ENCODE results near the gene LYAR.

Gene LYAR

DNA sequence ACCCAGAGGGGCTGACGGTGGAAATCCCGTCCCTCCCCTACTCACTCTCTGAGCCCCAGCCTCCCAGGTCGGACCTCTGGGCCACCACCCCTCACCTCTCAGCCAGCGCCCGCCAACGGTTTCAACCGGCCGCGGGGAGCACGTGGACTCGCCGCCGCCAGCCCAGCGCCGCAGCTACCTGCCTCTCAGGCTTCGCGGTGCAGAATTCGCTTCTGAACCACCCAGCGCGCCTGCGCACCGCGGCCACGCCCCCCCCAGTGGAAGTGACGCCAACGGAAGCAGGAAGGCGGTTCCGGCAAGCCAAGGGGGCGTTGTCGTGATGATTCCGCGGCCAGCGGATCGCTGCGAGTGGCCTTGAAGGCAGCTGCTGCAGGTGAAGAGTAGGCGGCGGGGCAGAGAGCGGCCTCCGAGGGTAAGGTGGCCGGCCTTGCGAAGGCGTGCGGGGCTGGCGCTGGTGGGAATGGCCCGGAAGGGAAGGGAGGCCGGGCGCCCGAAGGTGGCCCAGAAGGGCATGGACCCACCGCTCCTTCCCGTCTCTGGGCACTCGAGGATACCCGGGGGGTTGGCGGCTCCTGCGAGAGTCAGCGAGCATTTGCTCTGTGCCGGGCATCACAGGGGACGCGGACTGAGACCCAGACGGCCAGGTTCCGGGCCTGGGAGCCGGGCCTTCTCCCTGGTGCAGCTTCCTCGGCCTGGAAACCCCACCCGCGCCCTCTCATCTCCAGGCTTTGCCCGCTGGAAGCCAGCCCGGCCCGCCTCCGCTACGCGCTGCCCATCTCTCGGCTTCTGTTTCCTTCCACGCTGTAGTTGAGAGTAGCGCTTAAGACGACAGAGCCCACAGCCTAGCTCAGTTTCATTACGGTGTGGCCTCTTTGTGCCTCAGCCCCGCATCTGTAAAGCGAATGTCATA lies at the start of gene LYAR, which contains the start of gene ZBTB49:
Gene LYAR, minus strand, starts transcription at position 214 of the 910 bp plus-strand sequence. CDS start 6,412 bp downstream, outside the sequence.
Gene ZBTB49, plus strand, starts transcription at position 311 of the 910 bp plus-strand sequence. CDS start 9,695 bp downstream, outside the sequence.
- Histone ChIP-seq H3K36me3 (ENCODE audit: control insufficient read depth in 1 of 2, insufficient read depth in 2 of 2, low read length in 2 of 2) (peaks cover 4 to 10% of the 10 kb centered on the region in 2 donors), H3K27ac (ENCODE audit: low read length) (peak within 1 kb of the TSS; percentile 70), H3K9me3 (ENCODE audit: control insufficient read depth in 1 of 2, low read length in 2 of 2) (no peaks in the 10 kb centered on the region), H3K4me3 (ENCODE audit: low read depth in 1 of 2, low read length in 2 of 2) (peak within 1 kb of the TSS; percentile 87 to 99), H3K27me3 (ENCODE audit: low read depth, low read length) (no peaks in the 10 kb centered on the region), H3K4me1 (ENCODE audit: control insufficient read depth in 1 of 2, insufficient read depth in 2 of 2, low read length in 2 of 2) (peaks cover 18 to 25% of the 10 kb centered on the region in 2 donors)

DNA sequence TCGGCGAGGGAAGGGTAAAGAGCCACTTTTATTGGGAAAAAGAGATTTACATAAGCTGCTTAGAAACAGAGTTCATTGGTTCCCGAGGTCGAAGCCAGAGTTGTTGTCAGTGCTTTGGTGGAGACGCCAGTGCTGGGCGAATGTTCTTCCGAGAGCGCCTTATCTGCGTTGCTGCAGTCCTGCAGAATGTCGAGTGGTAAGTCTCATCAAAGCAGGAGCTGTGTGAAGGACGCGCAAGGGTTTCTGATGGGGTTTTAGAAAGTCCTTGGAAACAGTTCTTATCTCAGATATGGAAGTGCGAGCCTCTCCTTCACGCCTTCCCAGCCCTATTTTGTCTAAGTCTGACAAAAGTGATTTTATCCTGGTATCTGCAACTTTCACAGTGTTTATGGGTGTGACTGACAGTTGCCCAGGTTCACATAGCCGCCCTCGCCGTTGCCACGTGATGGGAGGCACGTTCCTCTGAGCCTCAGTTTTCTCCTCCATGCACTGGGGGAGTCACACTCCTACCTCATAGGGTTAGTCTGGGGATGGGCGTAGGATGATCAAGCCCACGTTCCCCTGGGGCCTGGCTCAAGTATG lies 49.6 kb upstream of the LYAR start:
- Histone ChIP-seq H3K9me3 (ENCODE audit: control insufficient read depth in 1 of 2, low read length in 2 of 2) (no peaks in the 10 kb centered on the region), H3K36me3 (ENCODE audit: control insufficient read depth in 1 of 2, insufficient read depth in 2 of 2, low read length in 2 of 2) (no peaks in the 10 kb centered on the region), H3K4me1 (ENCODE audit: control insufficient read depth in 1 of 2, insufficient read depth in 2 of 2, low read length in 2 of 2) (no peaks in the 10 kb centered on the region), H3K4me3 (ENCODE audit: low read depth in 1 of 2, low read length in 2 of 2) (no peak overlapping the region), H3K27ac (ENCODE audit: low read length) (no peak overlapping the region), H3K27me3 (ENCODE audit: low read depth, low read length) (no peaks in the 10 kb centered on the region)

DNA sequence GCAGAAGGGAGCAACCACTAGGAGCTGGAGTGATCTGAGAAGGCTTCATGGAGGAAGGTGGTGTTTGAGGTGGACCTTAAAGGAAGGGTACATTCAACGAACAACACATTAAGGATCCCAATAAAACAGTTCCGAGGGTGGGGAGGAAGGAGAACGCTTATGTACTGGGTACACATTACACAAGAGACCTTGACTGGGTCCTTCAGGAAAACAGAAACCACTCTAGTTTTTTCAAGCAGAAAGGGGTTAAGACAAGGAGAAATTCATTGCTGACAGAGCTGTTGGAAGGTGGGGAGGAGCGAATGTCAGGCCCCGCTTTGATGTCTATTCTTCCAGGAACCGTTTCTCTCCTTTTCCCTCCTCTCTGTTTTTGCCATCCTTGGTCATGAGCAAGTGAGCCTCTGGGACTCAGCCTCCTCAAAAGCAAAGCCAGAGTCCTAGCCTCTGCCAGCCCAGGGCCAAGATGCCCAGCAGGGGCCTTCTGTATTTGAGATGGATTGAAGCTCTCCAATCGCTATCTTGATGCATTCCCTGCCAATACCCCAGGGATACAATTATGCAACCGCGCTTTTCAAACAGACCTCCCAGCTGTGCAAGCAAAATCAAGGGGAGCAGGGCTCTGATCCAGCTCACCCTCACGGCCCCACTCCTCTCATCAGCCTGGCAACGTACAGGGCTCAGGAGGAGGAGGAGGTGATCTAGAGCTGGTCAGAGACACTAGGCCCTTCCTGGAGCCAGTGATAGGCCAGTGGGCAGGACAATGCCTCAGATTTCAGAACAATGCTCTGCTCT lies 48.5 kb upstream of the LYAR start:
- Histone ChIP-seq H3K27ac (ENCODE audit: low read length) (no peak overlapping the region), H3K27me3 (ENCODE audit: low read depth, low read length) (no peaks in the 10 kb centered on the region), H3K4me1 (ENCODE audit: control insufficient read depth in 1 of 2, insufficient read depth in 2 of 2, low read length in 2 of 2) (no peaks in the 10 kb centered on the region), H3K4me3 (ENCODE audit: low read depth in 1 of 2, low read length in 2 of 2) (no peak overlapping the region), H3K36me3 (ENCODE audit: control insufficient read depth in 1 of 2, insufficient read depth in 2 of 2, low read length in 2 of 2) (no peaks in the 10 kb centered on the region), H3K9me3 (ENCODE audit: control insufficient read depth in 1 of 2, low read length in 2 of 2) (no peaks in the 10 kb centered on the region)

GRCh38 chr4:4334798-4335520 lies 45.0 kb upstream of the LYAR start:
- Histone ChIP-seq H3K27ac (ENCODE audit: low read length) (no peak overlapping the region), H3K9me3 (ENCODE audit: control insufficient read depth in 1 of 2, low read length in 2 of 2) (peaks cover 0 to 3% of the 10 kb centered on the region in 2 donors), H3K4me3 (ENCODE audit: low read depth in 1 of 2, low read length in 2 of 2) (no peak overlapping the region), H3K36me3 (ENCODE audit: control insufficient read depth in 1 of 2, insufficient read depth in 2 of 2, low read length in 2 of 2) (no peaks in the 10 kb centered on the region), H3K27me3 (ENCODE audit: low read depth, low read length) (no peaks in the 10 kb centered on the region), H3K4me1 (ENCODE audit: control insufficient read depth in 1 of 2, insufficient read depth in 2 of 2, low read length in 2 of 2) (no peaks in the 10 kb centered on the region)

DNA sequence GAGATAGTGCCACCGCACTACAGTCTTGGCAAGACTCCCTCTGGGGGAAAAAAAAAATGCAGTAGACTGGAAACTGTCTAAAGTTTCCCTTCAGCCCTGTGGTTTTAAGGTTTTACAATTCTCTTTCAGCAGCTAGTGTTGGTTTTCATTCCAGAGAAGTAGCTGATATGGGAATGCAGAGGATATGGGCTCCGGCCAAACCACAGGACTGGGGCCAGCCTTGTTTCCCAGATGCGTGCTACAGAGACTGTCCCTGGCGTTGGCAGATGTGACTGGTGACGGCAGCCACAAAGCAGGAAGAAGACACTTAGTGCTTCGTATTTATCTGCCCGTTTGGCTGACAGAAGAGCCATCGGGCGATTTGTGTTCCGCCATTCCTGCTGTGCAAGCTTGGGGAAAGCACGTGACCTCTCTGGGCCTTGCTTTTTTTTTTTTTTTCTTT lies 43.3 kb upstream of the LYAR start:
- H3K27ac ChIP-seq (ENCODE audit: low read length) = no peak overlapping the region
- H3K27me3 ChIP-seq (ENCODE audit: low read depth, low read length) = no peaks in the 10 kb centered on the region
- H3K4me1 ChIP-seq (ENCODE audit: control insufficient read depth in 1 of 2, insufficient read depth in 2 of 2, low read length in 2 of 2) = no peaks in the 10 kb centered on the region
- H3K4me3 ChIP-seq (ENCODE audit: low read depth in 1 of 2, low read length in 2 of 2) = no peak overlapping the region
- peaks cover 0 to 3% of the 10 kb centered on the region in 2 donors for H3K9me3 ChIP-seq (ENCODE audit: control insufficient read depth in 1 of 2, low read length in 2 of 2)
- H3K36me3 ChIP-seq (ENCODE audit: control insufficient read depth in 1 of 2, insufficient read depth in 2 of 2, low read length in 2 of 2) = no peaks in the 10 kb centered on the region

DNA sequence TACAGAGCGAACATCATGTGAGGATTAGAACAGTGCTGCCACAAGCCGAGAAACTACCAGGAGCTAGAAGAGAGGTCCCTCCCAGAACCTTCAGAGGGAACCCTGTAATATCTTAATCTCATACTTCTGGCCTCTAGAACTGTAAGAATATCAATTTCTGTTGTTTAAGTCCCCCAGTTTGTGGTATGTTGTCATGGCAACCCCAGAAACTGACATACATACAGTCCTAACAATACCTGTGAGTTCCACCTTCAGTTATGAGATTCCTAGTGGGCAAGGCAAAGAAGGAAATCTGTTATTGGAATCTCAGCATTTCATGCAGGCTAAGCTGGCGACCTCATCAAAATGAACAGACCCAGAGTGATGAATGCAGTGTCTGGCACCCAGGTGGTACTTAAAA lies 42.6 kb upstream of the LYAR start:
- no peaks in the 10 kb centered on the region for H3K4me1 ChIP-seq (ENCODE audit: control insufficient read depth in 1 of 2, insufficient read depth in 2 of 2, low read length in 2 of 2)
- H3K27me3 ChIP-seq (ENCODE audit: low read depth, low read length) = no peaks in the 10 kb centered on the region
- H3K27ac ChIP-seq (ENCODE audit: low read length) = no peak overlapping the region
- H3K4me3 ChIP-seq (ENCODE audit: low read depth in 1 of 2, low read length in 2 of 2) = no peak overlapping the region
- H3K9me3 ChIP-seq (ENCODE audit: control insufficient read depth in 1 of 2, low read length in 2 of 2) = peaks cover 0 to 3% of the 10 kb centered on the region in 2 donors
- H3K36me3 ChIP-seq (ENCODE audit: control insufficient read depth in 1 of 2, insufficient read depth in 2 of 2, low read length in 2 of 2) = no peaks in the 10 kb centered on the region

DNA sequence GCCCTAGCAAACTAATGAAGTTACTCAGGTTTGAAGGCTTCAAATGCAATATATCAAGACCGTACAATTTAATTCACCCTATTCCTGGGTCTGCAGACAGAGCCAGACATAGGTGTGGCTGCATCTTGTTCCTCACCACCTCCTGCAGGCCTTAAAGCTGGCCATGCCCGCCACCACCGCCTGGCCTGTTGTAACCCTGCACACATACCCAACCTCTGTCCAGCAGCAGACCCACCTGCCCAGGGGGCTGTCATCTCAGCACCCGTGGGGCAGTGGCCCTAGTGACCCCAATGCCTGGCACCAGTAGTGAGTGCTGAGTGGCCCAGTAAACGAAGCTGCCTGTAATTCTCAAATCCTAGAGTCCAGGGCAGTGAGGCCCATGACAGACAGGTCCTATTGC lies 40.8 kb upstream of the LYAR start:
- Histone ChIP-seq H3K27me3 (ENCODE audit: low read depth, low read length) (no peaks in the 10 kb centered on the region), H3K4me1 (ENCODE audit: control insufficient read depth in 1 of 2, insufficient read depth in 2 of 2, low read length in 2 of 2) (no peaks in the 10 kb centered on the region), H3K36me3 (ENCODE audit: control insufficient read depth in 1 of 2, insufficient read depth in 2 of 2, low read length in 2 of 2) (no peaks in the 10 kb centered on the region), H3K4me3 (ENCODE audit: low read depth in 1 of 2, low read length in 2 of 2) (no peak overlapping the region), H3K27ac (ENCODE audit: low read length) (no peak overlapping the region), H3K9me3 (ENCODE audit: control insufficient read depth in 1 of 2, low read length in 2 of 2) (peaks cover 0 to 3% of the 10 kb centered on the region in 2 donors)

DNA sequence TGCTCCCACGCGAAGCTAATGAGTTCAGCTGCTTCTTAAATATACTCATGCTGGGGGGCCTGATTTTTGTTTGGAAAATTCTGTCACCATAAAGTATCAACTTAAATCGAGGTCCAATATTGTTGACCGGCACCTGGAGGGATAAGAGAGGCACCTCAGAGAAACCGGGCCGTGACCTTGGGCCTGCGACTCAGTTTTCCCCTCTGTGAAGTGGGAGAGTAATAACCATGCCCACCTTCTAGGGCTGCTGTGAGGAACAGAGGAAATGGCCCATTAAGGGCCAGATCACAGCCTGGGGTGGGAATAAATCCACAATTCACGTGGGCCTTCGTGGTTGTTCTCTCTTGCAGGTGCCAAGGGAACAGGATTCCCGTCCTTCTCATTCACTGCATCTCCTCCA lies 39.5 kb upstream of the LYAR start:
- no peaks in the 10 kb centered on the region for H3K4me1 ChIP-seq (ENCODE audit: control insufficient read depth in 1 of 2, insufficient read depth in 2 of 2, low read length in 2 of 2)
- peaks cover 0 to 3% of the 10 kb centered on the region in 2 donors for H3K9me3 ChIP-seq (ENCODE audit: control insufficient read depth in 1 of 2, low read length in 2 of 2)
- H3K4me3 ChIP-seq (ENCODE audit: low read depth in 1 of 2, low read length in 2 of 2) = no peak overlapping the region
- H3K36me3 ChIP-seq (ENCODE audit: control insufficient read depth in 1 of 2, insufficient read depth in 2 of 2, low read length in 2 of 2) = no peaks in the 10 kb centered on the region
- H3K27ac ChIP-seq (ENCODE audit: low read length) = no peak overlapping the region
- H3K27me3 ChIP-seq (ENCODE audit: low read depth, low read length) = no peaks in the 10 kb centered on the region

- peaks cover 0 to 3% of the 10 kb centered on the region in 2 donors for H3K9me3 ChIP-seq (ENCODE audit: control insufficient read depth in 1 of 2, low read length in 2 of 2)
- no peak overlapping the region for H3K4me3 ChIP-seq (ENCODE audit: low read depth in 1 of 2, low read length in 2 of 2)
- H3K4me1 ChIP-seq (ENCODE audit: control insufficient read depth in 1 of 2, insufficient read depth in 2 of 2, low read length in 2 of 2) = no peaks in the 10 kb centered on the region
- H3K27ac ChIP-seq (ENCODE audit: low read length) = no peak overlapping the region
- no peaks in the 10 kb centered on the region for H3K27me3 ChIP-seq (ENCODE audit: low read depth, low read length)
- no peaks in the 10 kb centered on the region for H3K36me3 ChIP-seq (ENCODE audit: control insufficient read depth in 1 of 2, insufficient read depth in 2 of 2, low read length in 2 of 2)
Measured at GRCh38 chr4:4328840-4329239, 38.9 kb upstream of the LYAR start.

DNA sequence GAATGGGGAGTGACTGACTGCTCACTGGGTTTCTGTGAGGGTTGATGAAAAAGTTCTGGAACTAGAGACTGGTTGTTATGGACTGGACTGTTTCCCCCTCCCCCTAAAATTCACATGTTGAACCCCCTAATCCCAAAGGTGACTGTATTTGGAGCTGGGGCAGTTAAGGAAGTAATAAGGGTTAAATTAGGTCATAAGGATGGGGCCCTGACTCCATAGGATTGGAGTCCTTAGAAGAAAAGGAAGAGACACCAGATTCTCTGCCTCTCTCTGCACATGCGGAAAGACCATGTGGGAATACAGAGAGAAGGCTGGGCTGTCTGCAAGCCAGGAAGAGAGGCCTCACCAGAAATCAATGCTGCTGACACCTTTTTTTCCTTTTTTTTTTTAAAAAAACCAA lies 38.3 kb upstream of the LYAR start:
- Histone ChIP-seq H3K27me3 (ENCODE audit: low read depth, low read length) (no peaks in the 10 kb centered on the region), H3K27ac (ENCODE audit: low read length) (no peak overlapping the region), H3K36me3 (ENCODE audit: control insufficient read depth in 1 of 2, insufficient read depth in 2 of 2, low read length in 2 of 2) (no peaks in the 10 kb centered on the region), H3K4me3 (ENCODE audit: low read depth in 1 of 2, low read length in 2 of 2) (no peak overlapping the region), H3K9me3 (ENCODE audit: control insufficient read depth in 1 of 2, low read length in 2 of 2) (peaks cover 0 to 3% of the 10 kb centered on the region in 2 donors), H3K4me1 (ENCODE audit: control insufficient read depth in 1 of 2, insufficient read depth in 2 of 2, low read length in 2 of 2) (no peaks in the 10 kb centered on the region)
